ENCODE data around the gene MKLN1. TPM values are rescaled to one million over a fixed set of nuclear protein-coding genes. Genes with fewer than 3 reads are reported as not detected.
A peak's percentile ranks its signal among the peaks of the same experiment; 100 is the strongest.

The MKLN1 gene
- total and polyA plus RNA-seq, 4 experiments from 2014 or later: 18.1 to 61.0 (median 45.4) TPM

- Histone ChIP-seq H3K4me1 (ENCODE audit: insufficient read depth, low read length) (peaks cover 23% of the 10 kb centered on the region), H3K27ac (ENCODE audit: low read depth, low read length) (no peak overlapping the region), H3K4me3 (ENCODE audit: low read length in 2 of 2) (no peak overlapping the region), H3K27me3 (ENCODE audit: insufficient read depth, low read length) (no peaks in the 10 kb centered on the region), H3K9me3 (ENCODE audit: control insufficient read depth in 1 of 2, low read length in 2 of 2) (no peaks in the 10 kb centered on the region), H3K36me3 (ENCODE audit: insufficient read depth, low read length) (no peaks in the 10 kb centered on the region)
- no peaks in the 10 kb centered on the region for H3K27me3 Mint-ChIP-seq
- H3K9me3 Mint-ChIP-seq: no peaks in the 10 kb centered on the region
- intact Hi-C loops (cut with micrococcal nuclease): no loop called here
- no peak overlapping the region for H3K27ac Mint-ChIP-seq
- ChIA-PET POLR2A (ENCODE audit: partially characterized antibody) (no interaction called here), CTCF (ENCODE audit: partially characterized antibody) (interaction anchor here (8.7 kb wide), 1 partner anchor 14 kb away, joined by 79 read pairs; no protein-coding TSS in a partner anchor)
- DNase-seq: no peak
- H3K36me3 Mint-ChIP-seq: peaks cover 0 to 31% of the 10 kb centered on the region in 2 donors
- H3K4me3 Mint-ChIP-seq: no peak overlapping the region
- peaks cover 18 to 33% (median 23%) of the 10 kb centered on the region in 4 donors for H3K4me1 Mint-ChIP-seq
These were observed 172.1 kb downstream of the MKLN1 start for GRCh38 chr7:131499801-131500200.

- POLR2A ChIA-PET (ENCODE audit: partially characterized antibody): interaction anchor here (1.5 kb wide), 1 partner anchor 8 kb away, joined by 4 read pairs; no protein-coding TSS in a partner anchor
- peak overlapping the region in 5 of 7 donors; percentile 13 to 89 (median 58) for H3K27ac Mint-ChIP-seq
- CTCF ChIA-PET (ENCODE audit: partially characterized antibody): interaction anchor here (0.7 to 8.7 kb wide), 2 partner anchors 14 to 21 kb away, joined by 3 to 79 read pairs; no protein-coding TSS in a partner anchor
These were observed 172.7 kb downstream of the MKLN1 start for GRCh38 chr7:131500357-131500756.

GRCh38 chr7:131501422-131501821 is 173.7 kb downstream of the MKLN1 start:
- no peaks in the 10 kb centered on the region for H3K27me3 ChIP-seq (ENCODE audit: insufficient read depth, low read length)
- Mint-ChIP-seq H3K4me1 (peaks cover 20 to 33% (median 23%) of the 10 kb centered on the region in 4 donors), H3K36me3 (peaks cover 0 to 22% of the 10 kb centered on the region in 2 donors), H3K27me3 (no peaks in the 10 kb centered on the region), H3K27ac (peak overlapping the region; percentile 17 to 92 (median 76)), H3K9me3 (no peaks in the 10 kb centered on the region), H3K4me3 (peak overlapping the region in 4 of 8 donors; percentile 3 to 35 (median 24))
- peaks cover 23% of the 10 kb centered on the region for H3K4me1 ChIP-seq (ENCODE audit: insufficient read depth, low read length)
- intact Hi-C loops (cut with micrococcal nuclease): no loop called here
- CTCF ChIA-PET (ENCODE audit: partially characterized antibody): interaction anchor here (1.3 to 8.7 kb wide), 2 partner anchors 9 to 13 kb away, joined by 6 to 79 read pairs; no protein-coding TSS in a partner anchor
- no peaks in the 10 kb centered on the region for H3K36me3 ChIP-seq (ENCODE audit: insufficient read depth, low read length)
- H3K9me3 ChIP-seq (ENCODE audit: control insufficient read depth in 1 of 2, low read length in 2 of 2): no peaks in the 10 kb centered on the region
- no peak overlapping the region for H3K27ac ChIP-seq (ENCODE audit: low read depth, low read length)
- POLR2A ChIA-PET (ENCODE audit: partially characterized antibody): interaction anchor here (1.0 to 1.5 kb wide), 3 partner anchors 9 to 12 kb away, joined by 3 to 4 read pairs (median 4); no protein-coding TSS in a partner anchor
- no peak overlapping the region for H3K4me3 ChIP-seq (ENCODE audit: low read length in 2 of 2)
- DNase-seq: peak; percentile 45 to 69 (median 51)

More at GRCh38 chr7:131500357-131500756, 172.7 kb downstream of the MKLN1 start:
- no peak overlapping the region for H3K4me3 ChIP-seq (ENCODE audit: low read length in 2 of 2)
- no peak overlapping the region for H3K27ac ChIP-seq (ENCODE audit: low read depth, low read length)
- H3K4me3 Mint-ChIP-seq: no peak overlapping the region
- H3K9me3 Mint-ChIP-seq: no peaks in the 10 kb centered on the region
- H3K4me1 Mint-ChIP-seq: peaks cover 20 to 33% (median 23%) of the 10 kb centered on the region in 4 donors
- H3K4me1 ChIP-seq (ENCODE audit: insufficient read depth, low read length): peaks cover 23% of the 10 kb centered on the region
- no peaks in the 10 kb centered on the region for H3K27me3 ChIP-seq (ENCODE audit: insufficient read depth, low read length)
- H3K9me3 ChIP-seq (ENCODE audit: control insufficient read depth in 1 of 2, low read length in 2 of 2): no peaks in the 10 kb centered on the region
- no peaks in the 10 kb centered on the region for H3K27me3 Mint-ChIP-seq
- no peak for DNase-seq
- no peaks in the 10 kb centered on the region for H3K36me3 ChIP-seq (ENCODE audit: insufficient read depth, low read length)
- peaks cover 0 to 25% of the 10 kb centered on the region in 2 donors for H3K36me3 Mint-ChIP-seq
- intact Hi-C loops (cut with micrococcal nuclease): no loop called here

- Histone ChIP-seq H3K4me1 (ENCODE audit: insufficient read depth, low read length) (peaks cover 23% of the 10 kb centered on the region), H3K4me3 (ENCODE audit: low read length in 2 of 2) (no peak overlapping the region), H3K36me3 (ENCODE audit: insufficient read depth, low read length) (no peaks in the 10 kb centered on the region), H3K27me3 (ENCODE audit: insufficient read depth, low read length) (no peaks in the 10 kb centered on the region), H3K9me3 (ENCODE audit: control insufficient read depth in 1 of 2, low read length in 2 of 2) (no peaks in the 10 kb centered on the region), H3K27ac (ENCODE audit: low read depth, low read length) (no peak overlapping the region)
- Mint-ChIP-seq H3K27ac (peak overlapping the region in 6 of 7 donors; percentile 17 to 85 (median 56)), H3K36me3 (peaks cover 0 to 16% of the 10 kb centered on the region in 2 donors), H3K4me1 (peaks cover 20 to 33% (median 23%) of the 10 kb centered on the region in 4 donors), H3K27me3 (no peaks in the 10 kb centered on the region), H3K9me3 (no peaks in the 10 kb centered on the region), H3K4me3 (peak overlapping the region in 1 of 8 donors; percentile 28)
- no peak for DNase-seq
- ChIA-PET POLR2A (ENCODE audit: partially characterized antibody) (interaction anchor here (1.0 to 1.5 kb wide), 2 partner anchors 9 to 11 kb away, joined by 3 to 4 read pairs; no protein-coding TSS in a partner anchor), CTCF (ENCODE audit: partially characterized antibody) (interaction anchor here (1.0 to 8.7 kb wide), 4 partner anchors 10 to 520 kb away, joined by 3 to 79 read pairs (median 5); no protein-coding TSS in a partner anchor)
- intact Hi-C loops (cut with micrococcal nuclease): no loop called here
These were observed 174.4 kb downstream of the MKLN1 start for GRCh38 chr7:131501930-131502685.

- no peaks in the 10 kb centered on the region for H3K9me3 Mint-ChIP-seq
- intact Hi-C loops (cut with micrococcal nuclease): no loop called here
- no peak overlapping the region for H3K4me3 ChIP-seq (ENCODE audit: low read length in 2 of 2)
- ChIA-PET POLR2A (ENCODE audit: partially characterized antibody) (interaction anchor here (2.1 kb wide), 1 partner anchor 9 kb away, joined by 6 read pairs; no protein-coding TSS in a partner anchor), CTCF (ENCODE audit: partially characterized antibody) (interaction anchor here (1.0 to 8.7 kb wide), 3 partner anchors 11 to 521 kb away, joined by 3 to 79 read pairs (median 4); no protein-coding TSS in a partner anchor)
- no peaks in the 10 kb centered on the region for H3K9me3 ChIP-seq (ENCODE audit: control insufficient read depth in 1 of 2, low read length in 2 of 2)
- H3K4me3 Mint-ChIP-seq: peak overlapping the region in 2 of 8 donors; percentile 28 to 47
- H3K27me3 ChIP-seq (ENCODE audit: insufficient read depth, low read length): no peaks in the 10 kb centered on the region
- peaks cover 23 to 35% (median 27%) of the 10 kb centered on the region in 4 donors for H3K4me1 Mint-ChIP-seq
- H3K27ac Mint-ChIP-seq: peak overlapping the region in 6 of 7 donors; percentile 29 to 85 (median 62)
- no peaks in the 10 kb centered on the region for H3K27me3 Mint-ChIP-seq
- peaks cover 0 to 9% of the 10 kb centered on the region in 2 donors for H3K36me3 Mint-ChIP-seq
- H3K27ac ChIP-seq (ENCODE audit: low read depth, low read length): no peak overlapping the region
- no peak for DNase-seq
- peaks cover 24% of the 10 kb centered on the region for H3K4me1 ChIP-seq (ENCODE audit: insufficient read depth, low read length)
- no peaks in the 10 kb centered on the region for H3K36me3 ChIP-seq (ENCODE audit: insufficient read depth, low read length)
These were observed 175.3 kb downstream of the MKLN1 start for GRCh38 chr7:131502810-131503508.

GRCh38 chr7:131503639-131504038 is 176.0 kb downstream of the MKLN1 start:
- H3K27me3 ChIP-seq (ENCODE audit: insufficient read depth, low read length): no peaks in the 10 kb centered on the region
- POLR2A ChIA-PET (ENCODE audit: partially characterized antibody): interaction anchor here (2.1 kb wide), 1 partner anchor 10 kb away, joined by 6 read pairs; no protein-coding TSS in a partner anchor
- peaks cover 28 to 41% (median 32%) of the 10 kb centered on the region in 4 donors for H3K4me1 Mint-ChIP-seq
- no peak overlapping the region for H3K4me3 Mint-ChIP-seq
- H3K36me3 Mint-ChIP-seq: peaks cover 0 to 8% of the 10 kb centered on the region in 2 donors
- no peak for DNase-seq
- H3K4me3 ChIP-seq (ENCODE audit: low read length in 2 of 2): no peak overlapping the region
- intact Hi-C loops (cut with micrococcal nuclease): no loop called here
- no peaks in the 10 kb centered on the region for H3K36me3 ChIP-seq (ENCODE audit: insufficient read depth, low read length)
- no peaks in the 10 kb centered on the region for H3K9me3 Mint-ChIP-seq
- CTCF ChIA-PET (ENCODE audit: partially characterized antibody): interaction anchor here (8.7 kb wide), 1 partner anchor 11 kb away, joined by 79 read pairs; no protein-coding TSS in a partner anchor
- peak overlapping the region in 1 of 7 donors; percentile 41 for H3K27ac Mint-ChIP-seq
- no peak overlapping the region for H3K27ac ChIP-seq (ENCODE audit: low read depth, low read length)
- H3K4me1 ChIP-seq (ENCODE audit: insufficient read depth, low read length): peaks cover 27% of the 10 kb centered on the region
- no peaks in the 10 kb centered on the region for H3K27me3 Mint-ChIP-seq
- no peaks in the 10 kb centered on the region for H3K9me3 ChIP-seq (ENCODE audit: control insufficient read depth in 1 of 2, low read length in 2 of 2)
